ENCODE results near the gene TMEM59. TPM values are rescaled to one million over a fixed set of nuclear protein-coding genes. Genes with fewer than 3 reads are reported as not detected.
"Not testable (repeated sequence)": the region's sequence is repeated elsewhere in the genome, so short reads cannot be mapped to it uniquely, and the experiment has no call there.

TMEM59 gene
- total and polyA plus RNA-seq, 12 donors, result 98.2 to 474 (median 342) TPM

GRCh38 chr1:54024358-54024757, 28.6 kb downstream of the TMEM59 start:
- Histone ChIP-seq H3K4me1 (peaks cover 0 to 9% (median 6%) of the 10 kb centered on the region in 9 donors), H3K27me3 (no peaks in the 10 kb centered on the region), H3K36me3 (peaks cover 0 to 5% (median 0%) of the 10 kb centered on the region in 9 donors), H3K4me3 (no peak overlapping the region), H3K9me3 (no peaks in the 10 kb centered on the region), H3K27ac (no peak overlapping the region)
- intact Hi-C loops (cut with DNase I), result no loop called here
- DNase-seq (no peak), ATAC-seq (no peak)
- 80 to 88% methylated on average over 2 of the region's 2 CpGs for WGBS, 2 donors
- TF ChIP-seq CTCF (IDR thresholded peaks at IDR 0.05), result no peak

- peaks cover 0 to 23% (median 4%) of the 10 kb centered on the region in 7 donors for H3K27me3 ChIP-seq
- H3K4me3 ChIP-seq; ATAC-seq; H3K36me3 ChIP-seq; intact Hi-C loops (cut with DNase I); H3K9me3 ChIP-seq; H3K4me1 ChIP-seq; DNase-seq; H3K27ac ChIP-seq: not testable (repeated sequence)
- WGBS, 2 donors, result 88 to 89% methylated on average over 10 of the region's 10 CpGs
Measured at GRCh38 chr1:54019562-54020176, 33.3 kb downstream of the TMEM59 start.

- no peak for TF ChIP-seq CTCF (IDR thresholded peaks at IDR 0.05)
- no peak overlapping the region for H3K27ac ChIP-seq
Measured at GRCh38 chr1:54018635-54019034, 34.4 kb downstream of the TMEM59 start.

GRCh38 chr1:54017979-54018378, 35.0 kb downstream of the TMEM59 start, which contains the start of gene LDLRAD1:
TSS of gene LDLRAD1 (minus strand) at chr1:54018186. CDS start at chr1:54018112, 74 bp downstream.
- no peak for TF ChIP-seq CTCF (IDR thresholded peaks at IDR 0.05)
- Histone ChIP-seq H3K9me3 (no peaks in the 10 kb centered on the region), H3K4me3 (no peak within 1 kb of the TSS), H3K27me3 (peaks cover 0 to 37% (median 18%) of the 10 kb centered on the region in 7 donors), H3K4me1 (no peaks in the 10 kb centered on the region), H3K36me3 (no peaks in the 10 kb centered on the region), H3K27ac (no peak within 1 kb of the TSS)
- DNase-seq (no peak), ATAC-seq (no peak)
- intact Hi-C loops (cut with DNase I), result no loop called here
- WGBS, 2 donors, result 48 to 56% methylated on average over 6 of the region's 6 CpGs

More at GRCh38 chr1:54018635-54019034, 34.4 kb downstream of the TMEM59 start:
- H3K36me3 ChIP-seq, result no peaks in the 10 kb centered on the region
- DNase-seq (no peak), ATAC-seq (no peak)
- 75 to 77% methylated on average over 5 of the region's 5 CpGs for WGBS, 2 donors
- intact Hi-C loops (cut with DNase I), result no loop called here
- H3K9me3 ChIP-seq, result no peaks in the 10 kb centered on the region
- H3K27me3 ChIP-seq, result peaks cover 0 to 34% (median 13%) of the 10 kb centered on the region in 7 donors
- H3K4me1 ChIP-seq, result no peaks in the 10 kb centered on the region
- H3K4me3 ChIP-seq, result no peak overlapping the region

All from heart right ventricle (tissue), 16 donors.